GM12864 (cell line): ENCODE data around the gene ORMDL3.
"Not testable (repeated sequence)": the region's sequence is repeated elsewhere in the genome, so short reads cannot be mapped to it uniquely, and the experiment has no call there.

Experiments used
- DNase-seq: peaks from one replicate; pipeline ENCODE4 v3.0.0-alpha.2; 2011; ENCODE audit warnings: low read depth
- H3K4me3 ChIP-seq: 2 replicates; pipeline ENCODE4 v1.5.1; 2011; ENCODE audit warnings: mild to moderate bottlenecking, low read depth, low read length, control low read depth
- CTCF ChIP-seq: IDR thresholded peaks from 2 replicates; pipeline ENCODE4 v1.5.1; 2011; ENCODE audit warnings: low read depth, mild to moderate bottlenecking, moderate library complexity, low read length, control low read depth, inconsistent platforms; ENCODE audit errors: missing control alignments

Gene ORMDL3

DNA sequence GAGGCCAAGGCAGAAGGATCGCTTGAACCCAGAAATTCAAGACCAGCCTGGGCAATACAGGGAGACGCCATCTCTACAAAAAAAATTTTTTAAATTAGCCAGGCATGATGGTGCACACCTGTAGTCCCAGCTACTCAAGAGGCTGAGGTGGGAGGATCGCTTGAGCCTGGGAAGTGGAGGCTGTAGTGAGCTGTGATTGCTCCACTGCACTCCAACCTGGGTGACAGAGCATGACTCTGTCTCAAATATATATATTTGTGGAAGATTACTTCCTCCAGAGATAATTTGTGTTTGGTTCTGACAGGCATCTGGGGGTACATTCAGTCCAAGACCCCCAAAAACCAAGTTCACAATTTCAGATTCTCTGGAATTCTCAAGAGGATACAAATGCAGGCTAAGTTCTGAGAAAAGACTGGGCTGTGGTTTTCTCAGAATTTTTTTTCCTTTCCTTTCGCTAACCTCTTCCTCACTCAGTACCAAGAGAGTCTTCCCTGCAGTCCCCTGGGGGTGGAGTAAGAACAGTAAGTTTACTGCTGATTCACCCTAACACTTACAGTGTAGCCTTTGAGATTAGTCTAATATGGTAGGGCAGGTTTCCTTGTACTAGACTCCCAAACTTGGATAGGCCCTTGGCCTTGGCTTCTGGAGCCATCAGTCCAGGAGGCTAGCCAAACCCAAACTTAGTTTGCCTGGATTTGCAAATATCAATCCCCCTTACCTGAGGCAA, 24.1 kb downstream of the ORMDL3 start:
- TF ChIP-seq CTCF = no peak
- H3K4me3 ChIP-seq = no peak overlapping the region
- DNase-seq = no peak

DNA sequence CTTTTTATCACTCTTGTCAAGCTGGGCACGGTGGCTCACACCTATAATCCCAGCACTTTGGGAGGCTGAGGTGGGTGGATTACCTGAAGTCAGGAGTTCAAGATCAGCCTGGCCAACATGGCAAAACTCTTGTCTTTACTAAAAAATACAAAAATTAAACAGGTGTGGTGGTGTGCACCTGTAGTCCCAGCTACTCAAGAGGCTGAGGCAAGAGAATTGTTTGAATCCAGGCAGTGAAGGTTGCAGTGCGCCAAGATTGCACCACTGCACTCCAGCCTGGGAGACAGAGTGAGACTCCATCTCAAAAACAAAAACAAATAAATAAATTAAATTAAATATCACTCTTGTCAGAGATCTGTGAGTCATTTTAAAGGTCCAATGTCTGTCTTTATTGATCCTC, 25.4 kb downstream of the ORMDL3 start:
- DNase-seq, H3K4me3 ChIP-seq: not testable (repeated sequence)

- no peak for TF ChIP-seq CTCF
- H3K4me3 ChIP-seq = no peak overlapping the region
- no peak for DNase-seq
Measured at GRCh38 chr17:39899215-39899614, 28.2 kb downstream of the ORMDL3 start.

DNA sequence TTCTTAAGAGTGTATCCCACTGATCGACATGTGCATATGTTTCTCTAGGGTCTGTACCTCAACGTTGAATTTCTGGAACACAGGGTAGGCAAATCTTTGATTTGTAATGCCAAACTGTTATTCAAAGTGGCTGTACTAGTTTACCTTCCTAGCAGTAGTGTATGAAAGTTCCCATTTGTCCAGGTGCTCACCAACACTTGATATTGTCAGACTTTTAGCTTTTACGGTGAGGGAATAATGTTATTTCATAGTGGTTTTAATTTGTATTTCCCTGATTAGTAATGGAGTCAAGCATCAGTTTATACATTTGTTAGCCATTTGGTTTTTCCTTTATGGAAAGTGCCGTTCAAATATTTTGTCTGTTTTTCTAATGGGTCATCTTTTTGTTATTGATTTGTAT, 29.3 kb downstream of the ORMDL3 start:
- DNase-seq = no peak
- no peak for TF ChIP-seq CTCF

GRCh38 chr17:39894681-39895376, 32.6 kb downstream of the ORMDL3 start:
- no peak overlapping the region for H3K4me3 ChIP-seq
- TF ChIP-seq CTCF = no peak
- DNase-seq = no peak

More for the DNA sequence above, 29.3 kb downstream of the ORMDL3 start:
- no peak overlapping the region for H3K4me3 ChIP-seq

DNA sequence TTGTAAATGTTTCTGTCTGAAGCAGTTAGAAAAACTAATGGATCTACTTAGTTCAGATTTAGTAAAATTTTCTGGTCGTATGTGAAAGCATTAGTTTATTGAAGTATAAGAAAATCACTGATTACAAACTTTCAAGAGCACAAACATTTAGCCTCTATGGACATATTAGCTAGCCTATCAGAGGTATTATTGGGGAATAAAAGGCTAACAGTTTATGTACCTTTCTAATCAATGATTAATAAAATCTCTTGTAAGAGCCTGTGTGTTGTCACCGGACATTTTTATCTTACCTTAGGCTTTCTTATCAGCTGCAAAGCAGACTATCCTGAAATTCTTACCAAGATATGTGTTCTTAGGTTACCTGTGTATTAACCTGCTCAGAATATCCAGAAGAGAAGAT, 38.2 kb downstream of the ORMDL3 start:
- H3K4me3 ChIP-seq = no peak overlapping the region
- DNase-seq = no peak
- TF ChIP-seq CTCF = no peak

- H3K4me3 ChIP-seq = no peak overlapping the region
- DNase-seq = no peak
- TF ChIP-seq CTCF = no peak
Measured at GRCh38 chr17:39887078-39887477, 40.3 kb downstream of the ORMDL3 start.

DNA sequence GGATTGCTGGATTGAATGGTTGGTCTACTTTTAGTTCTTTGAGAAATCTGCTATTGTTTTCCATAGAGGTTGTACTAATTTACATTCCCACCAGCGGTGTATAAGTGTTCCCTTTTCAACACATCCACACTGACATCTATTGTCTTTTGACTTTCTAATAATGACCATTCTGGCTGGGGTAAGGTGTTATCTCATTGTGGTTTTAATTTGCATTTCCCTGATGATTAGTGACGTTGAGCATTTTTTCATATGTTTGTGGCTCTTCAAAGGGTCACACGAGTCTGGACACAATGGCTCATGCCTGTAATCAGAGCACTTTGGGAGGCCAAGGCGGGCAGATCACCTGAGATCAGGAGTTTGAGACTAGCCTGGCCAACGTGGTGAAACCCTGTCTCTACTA, 41.3 kb downstream of the ORMDL3 start:
- not testable (repeated sequence) for H3K4me3 ChIP-seq, DNase-seq
